ENCODE results near the gene IWS1.
"Not testable (repeated sequence)": the region's sequence is repeated elsewhere in the genome, so short reads cannot be mapped to it uniquely, and the experiment has no call there.

Gene IWS1

GRCh38 chr2:127560201-127560930 lies 34.1 kb upstream of the IWS1 start:
- DNase-seq: no peak

GRCh38 chr2:127559454-127559853 lies 33.2 kb upstream of the IWS1 start:
- no peak for DNase-seq

GRCh38 chr2:127558911-127559310 lies 32.6 kb upstream of the IWS1 start:
- DNase-seq: no peak

- no peak for DNase-seq
These were observed 26.6 kb upstream of the IWS1 start for GRCh38 chr2:127552846-127553245.

GRCh38 chr2:127552336-127552735 lies 26.0 kb upstream of the IWS1 start:
- DNase-seq: no peak

- no peak for DNase-seq
These were observed 25.1 kb upstream of the IWS1 start for GRCh38 chr2:127551221-127551930.

DNA sequence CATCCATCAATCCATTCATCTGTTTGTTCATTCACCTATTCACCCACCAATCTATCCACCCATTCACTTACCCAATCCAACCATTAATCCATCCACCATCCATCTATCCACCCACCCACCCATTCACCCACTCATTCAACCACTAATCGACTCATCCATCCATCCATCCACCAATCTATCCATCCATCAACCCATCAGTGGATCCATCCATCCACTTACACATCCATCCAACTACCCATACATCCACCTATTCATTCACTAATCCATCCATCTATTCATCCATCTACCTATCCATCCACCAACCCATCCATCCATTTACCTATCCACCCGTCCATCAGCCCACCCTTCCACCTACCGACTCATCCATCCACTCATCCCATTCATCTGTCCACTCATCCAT lies 20.5 kb upstream of the IWS1 start:
- no peak for DNase-seq

GRCh38 chr2:127545796-127546195 lies 19.5 kb upstream of the IWS1 start:
- no peak for DNase-seq

GRCh38 chr2:127545189-127545588 lies 18.9 kb upstream of the IWS1 start:
- DNase-seq: no peak

DNA sequence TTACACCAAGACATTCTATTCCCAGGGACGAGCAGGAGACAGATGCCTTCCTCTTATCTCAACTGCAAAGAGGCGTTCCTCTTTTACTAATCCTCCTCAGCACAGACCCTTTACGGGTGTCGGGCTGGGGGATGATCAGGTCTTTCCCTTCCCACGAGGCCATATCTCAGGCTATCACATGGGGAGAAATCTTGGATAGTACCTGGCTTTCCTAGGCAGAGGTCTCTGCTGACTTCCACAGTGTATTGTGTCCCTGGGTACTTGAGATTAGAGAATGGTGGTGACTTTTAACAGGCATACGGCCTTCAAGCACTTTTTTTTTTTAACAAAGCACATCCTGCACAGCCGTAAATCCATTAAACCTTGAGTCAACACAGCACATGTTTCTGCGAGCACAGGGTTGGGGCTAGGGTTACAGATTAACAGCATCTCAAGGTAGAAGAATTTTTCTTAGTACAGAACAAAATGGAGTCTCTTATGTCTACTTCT lies 16.8 kb upstream of the IWS1 start:
- DNase-seq: not testable (repeated sequence)

DNA sequence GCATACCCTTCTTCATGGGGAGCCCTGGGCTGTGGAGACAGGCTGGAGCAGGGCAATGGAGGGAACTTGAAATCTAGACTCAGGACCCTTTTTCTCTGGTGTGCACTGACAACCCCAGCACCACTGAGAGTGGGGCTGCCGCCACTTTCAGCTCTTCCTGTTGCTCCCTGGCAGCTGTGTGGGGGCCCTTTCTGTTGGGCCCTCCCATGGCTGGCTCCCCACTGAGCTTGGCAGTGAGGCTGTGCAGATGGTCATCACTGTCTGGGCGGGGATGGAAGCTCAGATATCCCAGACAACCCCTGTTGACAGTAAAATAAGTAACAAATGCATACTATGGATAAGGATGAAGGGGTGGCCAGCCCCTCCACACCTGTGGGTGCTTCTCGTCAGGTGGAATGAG lies 15.9 kb upstream of the IWS1 start:
- DNase-seq: no peak

DNA sequence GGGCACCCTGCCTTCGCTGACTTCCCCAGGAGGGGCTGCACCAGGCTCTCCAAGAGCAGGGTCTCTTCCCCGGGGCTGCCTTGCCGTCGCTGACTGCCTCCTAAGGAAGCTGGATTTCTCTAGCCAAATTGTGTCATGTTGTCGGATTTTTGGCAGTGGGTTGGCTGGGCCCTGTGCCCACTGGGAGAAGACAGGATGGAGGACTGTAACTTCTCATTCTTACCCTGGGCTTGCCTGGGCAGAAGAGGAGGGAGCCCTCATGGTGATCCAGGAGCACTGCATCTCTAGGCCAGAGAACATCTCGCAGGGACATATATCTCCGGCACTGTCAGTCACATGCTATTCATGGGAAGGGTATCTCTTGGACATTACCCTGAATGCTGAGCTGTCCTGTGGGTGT lies 15.5 kb upstream of the IWS1 start:
- no peak for DNase-seq

- DNase-seq: no peak
These were observed 11.4 kb upstream of the IWS1 start for GRCh38 chr2:127537644-127538043.

GRCh38 chr2:127536707-127537541 lies 10.6 kb upstream of the IWS1 start:
- DNase-seq: no peak

GRCh38 chr2:127535918-127536317 lies 9.6 kb upstream of the IWS1 start:
- no peak for DNase-seq

DNA sequence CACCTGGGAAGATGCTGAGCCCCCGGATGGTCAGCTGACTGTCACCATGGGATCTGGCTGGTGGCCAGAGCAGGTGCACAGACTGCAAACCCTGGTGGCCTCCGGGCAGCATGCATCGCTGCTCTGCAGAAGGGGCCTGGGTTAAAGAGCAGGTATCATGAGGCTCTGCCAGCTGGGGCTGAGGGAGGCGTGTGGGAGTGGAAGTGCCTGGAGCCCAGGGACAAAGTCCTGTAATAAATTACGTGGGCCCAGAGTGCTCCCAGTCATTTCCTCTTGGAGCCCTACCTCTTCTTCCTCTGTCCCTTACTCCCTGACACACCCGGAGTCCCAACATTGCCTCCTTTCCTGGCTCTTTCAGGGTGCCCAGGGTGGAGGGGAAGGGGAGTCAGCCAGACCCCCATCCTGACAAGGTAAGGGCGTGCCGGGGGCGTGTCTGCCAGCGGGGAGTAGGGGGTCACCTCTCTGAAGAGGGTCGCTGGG lies 9.2 kb upstream of the IWS1 start, which contains the start of gene MYO7B:
MYO7B (plus strand) TSS at position 262 of the 480 bp plus-strand sequence. CDS start 24,040 bp downstream, outside the sequence.
- no peak for DNase-seq

- DNase-seq: no peak
These were observed 6.0 kb upstream of the IWS1 start for GRCh38 chr2:127532296-127532695.

DNA sequence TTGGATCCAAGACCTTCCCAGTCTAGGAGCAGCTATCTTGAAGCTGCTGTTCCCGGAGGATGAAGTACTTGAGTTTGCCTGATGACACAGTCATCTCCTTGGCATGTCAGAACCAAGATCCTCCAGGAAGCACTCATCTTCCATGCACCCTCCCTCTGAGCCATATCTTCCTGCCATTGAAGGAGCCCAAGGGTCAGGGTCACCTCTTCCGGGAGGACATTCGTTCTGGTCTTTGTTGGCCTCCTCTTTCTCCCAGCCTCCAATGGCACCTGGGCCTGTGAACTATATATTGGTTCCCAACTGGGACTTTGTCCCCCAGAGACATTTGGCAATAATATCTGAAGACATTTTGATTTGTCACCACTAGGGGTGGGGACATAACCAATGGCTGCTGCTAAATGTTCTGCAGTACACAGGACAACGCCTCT lies 4.9 kb upstream of the IWS1 start:
- DNase-seq: no peak

DNA sequence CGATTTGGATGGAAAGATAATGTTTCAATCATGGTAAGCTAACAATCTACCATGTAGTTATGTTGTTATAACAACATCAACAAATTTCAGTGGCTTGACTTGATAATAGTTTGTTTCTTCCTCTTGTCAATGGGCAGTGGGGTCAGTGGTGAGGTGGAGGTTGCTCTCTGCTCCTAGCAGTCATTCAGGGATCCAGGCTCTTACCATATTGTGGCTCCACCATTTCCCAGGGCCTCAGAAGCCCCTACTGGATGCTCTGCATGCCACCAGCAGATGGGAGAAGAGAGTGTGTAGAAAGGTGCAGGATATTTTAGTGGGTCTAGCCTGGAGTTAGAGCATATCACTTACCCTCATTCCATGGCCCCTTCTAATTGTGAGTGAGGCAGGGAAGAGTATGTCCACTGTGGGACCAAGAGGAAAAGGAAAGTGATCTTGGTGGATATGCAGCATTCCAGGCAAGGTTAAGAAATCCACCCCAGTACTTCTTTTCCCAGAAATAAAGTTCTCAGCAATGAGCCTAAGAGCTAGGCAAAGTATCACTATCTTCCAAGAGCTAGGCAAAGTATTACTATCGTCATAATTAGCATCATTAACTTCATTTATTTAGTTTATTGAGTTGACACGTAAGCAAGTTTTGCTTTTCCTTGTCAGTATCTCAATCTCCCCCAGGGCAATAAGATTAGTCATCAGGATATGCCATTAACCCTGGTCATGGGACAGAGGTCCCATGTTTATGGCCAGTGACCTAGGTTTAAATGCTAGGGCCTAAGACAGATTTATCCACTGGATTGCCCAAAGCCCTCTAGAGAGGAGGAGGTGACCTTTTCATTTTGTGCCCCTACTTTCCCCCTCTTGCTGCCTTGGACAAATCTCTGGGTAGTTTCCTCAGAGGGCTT lies 4.2 kb upstream of the IWS1 start:
- DNase-seq: no peak

GRCh38 chr2:127529416-127529815 lies 3.1 kb upstream of the IWS1 start:
- not testable (repeated sequence) for DNase-seq

DNA sequence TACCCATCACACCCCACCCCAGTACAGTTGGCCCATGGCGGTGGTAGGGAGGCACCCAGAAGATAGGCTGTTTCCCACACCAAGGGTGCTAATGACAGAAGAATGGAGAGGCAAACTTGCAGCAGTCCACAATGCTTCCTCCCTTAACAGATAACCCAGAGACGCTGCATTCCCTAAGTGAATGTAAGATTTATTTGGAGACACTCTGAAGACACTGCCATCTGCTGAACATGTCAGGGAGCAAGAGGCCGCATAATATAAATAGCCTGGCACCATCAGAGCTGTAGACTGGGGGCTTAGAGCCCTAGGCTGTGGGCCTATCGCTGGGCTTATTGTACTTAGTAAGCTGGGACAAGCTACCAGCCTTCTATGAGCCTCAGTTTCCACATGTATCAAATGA lies 2.2 kb upstream of the IWS1 start:
- DNase-seq: no peak

All from stimulated activated CD4-positive, alpha-beta T cell treated with anti-CD3 and anti-CD28 coated beads, Interleukin-15, amount 100 ng/mL, for 24 hours (primary cell).